Uterus (tissue), 2 donors: ENCODE data around the gene KLF3.

Source experiments
- POLR2A ChIP-seq, 2 donors: fragments of 450-650 bp; IDR thresholded peaks; one replicate each; pipeline ENCODE4 v1.6.1; 2016; ENCODE audit warnings: antibody characterized with exemption in 2 of 2, mild to moderate bottlenecking in 1 of 2, moderate library complexity in 1 of 2
- TF ChIP-seq, protein P1 (sequence below), 4 experiments: fragments of 200-600 bp in 2 of 4; fragments of 450-650 bp in 2 of 4; sonication (generic) in 2 of 4; IDR thresholded peaks; one replicate each; pipeline ENCODE4 v1.5.1; 2016 to 2019; ENCODE audit warnings: antibody characterized with exemption in 4 of 4, mild to moderate bottlenecking in 2 of 4, moderate library complexity in 1 of 4

DNA sequence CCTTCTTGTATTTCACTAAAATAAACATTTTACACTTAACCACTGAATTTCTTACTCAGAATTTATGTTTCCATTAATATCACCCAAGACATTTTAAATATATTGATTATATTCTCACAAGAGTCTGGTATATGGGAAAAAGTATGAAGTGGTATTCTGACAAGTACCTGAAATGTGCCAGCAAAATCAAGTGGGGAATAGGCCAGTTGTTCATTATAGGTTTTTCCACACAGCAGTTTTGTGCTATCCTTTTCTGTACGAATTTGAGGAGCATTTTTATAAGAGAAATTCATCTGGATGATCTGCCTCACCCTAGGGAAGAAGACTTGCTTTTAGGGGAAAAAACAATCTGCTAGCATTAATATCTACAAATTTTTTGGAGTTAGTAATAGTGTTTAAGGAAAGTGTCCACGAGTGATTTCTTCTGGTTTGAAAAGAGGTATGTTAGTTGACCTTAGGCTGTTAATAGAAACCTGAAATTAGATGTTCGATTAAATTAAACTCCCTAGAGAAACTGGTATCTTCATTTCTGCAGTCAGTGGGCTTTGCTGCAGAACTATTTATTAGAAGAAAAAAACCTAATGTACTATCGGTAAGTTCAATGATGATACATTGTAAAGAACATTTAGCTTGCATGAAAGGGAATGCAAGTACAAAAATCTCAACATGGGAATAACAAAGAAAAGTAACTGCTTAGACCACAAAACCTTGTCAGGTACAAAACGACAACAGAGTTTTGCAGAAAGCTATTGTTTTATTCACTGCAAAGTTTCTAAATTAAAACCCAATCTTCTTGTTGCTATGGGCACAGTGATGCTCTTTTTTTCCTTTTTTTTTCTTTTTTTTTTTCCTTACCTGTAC is 1.8 kb downstream of the KLF3 start:
- no peak for TF ChIP-seq POLR2A (IDR thresholded peaks at IDR 0.05)
- TF ChIP-seq, protein P1, sequence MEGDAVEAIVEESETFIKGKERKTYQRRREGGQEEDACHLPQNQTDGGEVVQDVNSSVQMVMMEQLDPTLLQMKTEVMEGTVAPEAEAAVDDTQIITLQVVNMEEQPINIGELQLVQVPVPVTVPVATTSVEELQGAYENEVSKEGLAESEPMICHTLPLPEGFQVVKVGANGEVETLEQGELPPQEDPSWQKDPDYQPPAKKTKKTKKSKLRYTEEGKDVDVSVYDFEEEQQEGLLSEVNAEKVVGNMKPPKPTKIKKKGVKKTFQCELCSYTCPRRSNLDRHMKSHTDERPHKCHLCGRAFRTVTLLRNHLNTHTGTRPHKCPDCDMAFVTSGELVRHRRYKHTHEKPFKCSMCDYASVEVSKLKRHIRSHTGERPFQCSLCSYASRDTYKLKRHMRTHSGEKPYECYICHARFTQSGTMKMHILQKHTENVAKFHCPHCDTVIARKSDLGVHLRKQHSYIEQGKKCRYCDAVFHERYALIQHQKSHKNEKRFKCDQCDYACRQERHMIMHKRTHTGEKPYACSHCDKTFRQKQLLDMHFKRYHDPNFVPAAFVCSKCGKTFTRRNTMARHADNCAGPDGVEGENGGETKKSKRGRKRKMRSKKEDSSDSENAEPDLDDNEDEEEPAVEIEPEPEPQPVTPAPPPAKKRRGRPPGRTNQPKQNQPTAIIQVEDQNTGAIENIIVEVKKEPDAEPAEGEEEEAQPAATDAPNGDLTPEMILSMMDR (IDR thresholded peaks at IDR 0.05), result no peak
